OCI-LY7 (cell line): ENCODE measurements around the gene CSPG4.

Source experiments
- CTCF ChIP-seq: fragments of 200-600 bp; sonication (generic); conservative IDR thresholded peaks from 2 replicates; pipeline ENCODE4 v1.5.1; 2014; ENCODE audit warnings: mild to moderate bottlenecking, antibody characterized with exemption, low read length, moderate library complexity, mixed read lengths
- EZH2phosphoT487 ChIP-seq: fragments of 200-600 bp; sonication (generic); IDR thresholded peaks from 2 replicates; pipeline ENCODE4 v1.6.1; 2018; ENCODE audit warnings: low read depth, borderline replicate concordance, mild to moderate bottlenecking, mixed run types, antibody characterized with exemption, low read length, moderate library complexity, mixed read lengths

GRCh38 chr15:75729326-75730069, 16.9 kb upstream of the CSPG4 start:
- TF ChIP-seq CTCF, result no peak
- no peak for TF ChIP-seq EZH2phosphoT487
